8988T (cell line): ENCODE measurements around the gene TFF3.

Experiments
- DNase-seq: peaks from one replicate; pipeline ENCODE4 v3.0.0; 2011

TFF3 gene

DNA sequence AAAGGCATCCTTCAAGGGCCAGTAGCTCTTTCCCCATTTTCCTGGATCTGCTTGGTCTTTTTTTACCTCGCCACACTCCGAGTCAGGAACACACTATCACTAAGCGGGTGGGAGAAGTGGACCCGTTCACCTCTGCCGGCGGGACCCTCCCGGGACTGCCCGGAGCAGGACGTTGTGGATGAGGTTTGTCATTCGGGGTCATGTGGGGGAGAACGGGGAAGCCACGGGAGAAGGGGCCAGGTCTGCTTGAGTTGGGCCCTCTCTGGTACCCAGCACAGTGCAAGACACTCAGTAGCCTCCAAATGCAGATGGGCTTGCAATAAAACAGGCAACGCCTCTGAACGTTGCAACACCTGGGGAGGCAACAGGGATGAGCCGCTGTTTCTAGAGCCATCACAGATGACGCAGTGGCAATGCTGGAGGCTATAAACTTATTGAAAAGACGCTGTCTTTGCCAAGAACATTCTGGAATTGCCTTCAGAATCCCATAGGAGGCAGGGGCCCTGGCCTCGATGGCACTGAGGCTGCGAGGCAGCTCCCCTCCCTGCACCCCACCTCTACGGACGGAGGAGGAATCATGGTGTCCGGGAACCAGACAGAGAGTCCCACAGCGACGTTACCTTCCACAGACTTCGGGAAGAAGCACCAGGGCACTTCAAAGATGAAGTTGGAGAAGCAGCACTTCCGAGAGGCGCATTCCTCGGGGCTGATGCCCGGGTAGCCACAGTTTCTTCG lies 31.8 kb upstream of the TFF3 start:
- DNase-seq: no peak

DNA sequence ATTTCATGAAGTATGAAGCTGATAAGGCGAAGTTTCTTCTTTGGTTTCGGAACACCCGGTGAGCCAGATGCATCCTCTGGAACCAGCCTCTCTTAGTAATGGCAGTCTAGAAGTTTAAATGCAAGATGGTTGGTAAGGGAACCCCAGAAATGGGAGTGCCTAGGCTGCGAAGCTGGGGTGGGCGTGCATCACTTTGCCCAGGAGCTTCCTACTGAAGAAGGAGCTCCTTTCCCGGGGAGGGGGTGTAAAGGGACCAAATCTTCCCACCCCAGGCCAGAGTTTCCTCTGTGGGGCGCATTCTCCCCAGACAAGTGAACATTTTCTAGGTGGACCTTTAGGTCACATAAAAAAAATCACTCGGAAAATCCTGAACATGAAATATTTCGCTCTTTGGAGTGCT lies 31.2 kb upstream of the TFF3 start:
- DNase-seq: no peak

DNA sequence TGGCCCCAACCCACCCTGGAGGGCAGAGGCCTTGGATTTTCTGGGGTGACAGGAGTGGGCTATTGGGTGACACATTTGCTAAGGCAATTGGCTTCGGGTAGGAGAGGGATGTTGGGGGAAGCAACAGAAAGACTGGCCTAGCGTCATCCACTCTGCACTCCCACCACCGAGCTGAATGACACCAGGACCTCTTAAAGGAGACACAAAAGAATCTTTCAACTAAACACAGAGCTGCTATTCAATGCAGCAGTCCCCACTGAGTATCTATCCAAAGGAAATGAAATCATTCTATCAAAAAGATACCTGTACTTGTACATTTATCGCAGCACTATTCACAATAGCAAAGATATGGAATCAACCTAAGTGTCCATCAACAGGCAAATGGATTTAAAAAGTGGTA lies 29.4 kb upstream of the TFF3 start:
- DNase-seq: no peak

- DNase-seq: no peak
Measured at GRCh38 chr21:42343963-42344510, 28.8 kb upstream of the TFF3 start.

- DNase-seq: no peak
Measured at GRCh38 chr21:42343556-42343955, 28.3 kb upstream of the TFF3 start.

GRCh38 chr21:42343101-42343500 lies 27.9 kb upstream of the TFF3 start:
- no peak for DNase-seq

DNA sequence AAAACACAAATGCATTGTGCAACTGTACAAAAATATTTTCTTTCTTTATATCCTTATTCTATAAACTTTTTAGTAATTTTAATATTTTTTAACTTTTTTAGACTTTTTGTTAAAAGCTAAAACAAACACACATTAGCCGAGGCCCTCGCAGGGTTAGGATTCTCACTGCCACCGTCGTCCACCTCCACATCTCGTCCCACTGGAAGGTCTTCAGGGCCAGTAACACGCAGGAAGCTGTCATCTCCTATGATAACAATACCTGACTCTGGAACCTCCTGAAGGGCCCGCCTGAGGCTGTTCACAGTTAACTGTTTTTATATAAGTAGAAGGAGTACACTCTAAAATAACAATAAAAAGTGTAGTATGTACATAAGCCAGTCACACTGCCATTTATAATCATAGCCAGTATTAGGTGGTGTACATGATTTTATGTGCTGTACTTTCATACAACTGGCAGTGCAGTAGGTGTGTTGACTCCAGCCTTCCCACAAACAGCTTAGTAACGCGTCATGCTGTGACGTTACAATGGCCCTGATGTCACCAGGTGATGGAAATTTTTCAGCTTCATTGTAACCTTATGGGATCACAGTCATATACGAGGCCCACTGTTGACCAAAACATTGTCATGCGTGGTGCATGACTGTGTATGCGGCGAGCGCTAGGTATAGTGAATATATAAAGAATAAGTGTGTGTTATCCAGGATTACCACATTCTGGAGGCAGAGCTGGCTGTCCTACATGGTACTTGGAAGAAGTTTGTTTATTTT lies 26.8 kb upstream of the TFF3 start:
- no peak for DNase-seq

DNA sequence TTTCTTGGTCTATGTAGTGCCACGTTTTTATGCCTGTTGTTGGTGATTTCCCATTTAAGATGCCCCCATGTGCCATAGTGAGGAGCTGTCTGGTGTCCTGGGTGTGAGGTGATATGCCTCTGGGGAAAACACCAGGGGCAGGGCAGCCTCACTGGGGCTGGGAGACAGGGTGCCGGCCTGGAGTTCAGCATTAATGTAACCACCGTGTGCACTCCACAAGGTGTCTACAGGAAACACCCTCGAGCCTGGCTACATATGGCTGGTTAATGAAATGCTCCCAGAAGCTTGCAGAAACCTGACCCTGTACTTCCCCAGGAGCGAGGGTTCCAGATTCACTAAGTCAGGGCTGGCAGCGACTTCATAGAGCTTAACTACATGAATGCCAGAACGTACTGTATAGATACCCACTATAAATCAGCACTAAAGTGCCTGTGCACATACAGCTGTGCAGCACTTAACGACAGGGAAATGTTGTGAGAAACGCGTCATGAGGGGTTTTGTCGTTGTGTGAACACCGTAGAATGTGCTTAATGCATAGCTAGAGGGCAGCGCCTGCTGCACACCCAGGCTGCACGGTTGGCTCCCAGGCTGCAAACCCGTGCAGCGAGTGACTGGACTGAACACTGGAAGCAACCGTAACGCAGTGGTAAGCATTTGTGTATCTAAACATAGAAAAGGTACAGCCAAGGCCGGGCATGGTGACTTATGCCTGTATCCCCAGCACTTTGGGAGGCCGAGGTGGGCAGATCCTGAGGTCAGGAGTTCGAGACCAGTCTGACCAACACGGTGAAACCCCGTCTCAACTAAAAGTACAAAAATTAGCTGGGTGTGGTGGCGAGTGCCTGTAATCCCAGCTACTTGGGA lies 25.2 kb upstream of the TFF3 start:
- no peak for DNase-seq

DNA sequence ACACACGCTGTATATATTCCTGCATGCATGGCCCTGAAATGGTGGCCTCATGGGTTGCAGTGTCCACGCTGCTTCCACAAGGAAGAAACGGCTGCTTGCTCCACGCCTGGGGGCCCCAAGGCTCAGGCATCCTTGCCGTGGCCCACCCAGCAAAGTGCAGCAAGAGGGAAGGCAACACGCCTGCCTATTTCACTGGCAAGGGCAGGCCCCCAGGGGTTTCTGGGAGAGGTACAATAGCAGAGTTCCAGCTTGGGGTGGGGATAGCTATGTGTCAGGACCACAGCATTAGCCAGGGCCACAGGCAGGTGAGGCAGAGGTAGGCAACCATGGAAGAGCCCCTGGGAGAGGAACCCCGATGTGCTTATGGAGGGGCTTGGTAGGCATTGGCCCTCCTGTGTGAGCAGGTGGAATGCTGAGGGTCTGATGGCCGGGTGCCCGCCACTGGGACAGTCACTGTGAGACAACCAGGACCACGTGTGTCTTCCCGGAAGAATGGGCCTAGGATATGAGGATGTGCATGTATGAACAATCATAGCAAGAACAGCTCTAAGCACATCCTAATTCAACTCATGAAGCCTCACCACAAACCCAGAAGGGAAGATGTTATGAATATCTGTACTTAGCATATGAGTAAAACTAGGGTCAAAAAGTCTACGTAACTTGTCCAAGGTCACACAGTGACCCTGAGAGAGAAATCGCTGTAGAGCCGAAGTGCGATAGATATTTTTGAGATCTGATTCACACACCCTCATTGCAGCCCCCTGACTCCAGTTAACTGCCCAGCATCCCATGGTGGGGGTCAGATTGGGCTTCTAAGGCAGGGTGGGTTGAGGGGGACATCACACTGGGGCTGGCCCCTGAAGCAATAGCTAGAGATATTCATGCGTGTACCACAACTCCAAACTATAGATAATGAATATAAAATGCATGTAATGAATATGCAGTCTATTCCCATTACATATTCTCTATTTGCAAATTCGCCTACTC lies 23.8 kb upstream of the TFF3 start:
- DNase-seq: no peak

GRCh38 chr21:42337830-42338728 lies 22.9 kb upstream of the TFF3 start:
- no peak for DNase-seq

DNA sequence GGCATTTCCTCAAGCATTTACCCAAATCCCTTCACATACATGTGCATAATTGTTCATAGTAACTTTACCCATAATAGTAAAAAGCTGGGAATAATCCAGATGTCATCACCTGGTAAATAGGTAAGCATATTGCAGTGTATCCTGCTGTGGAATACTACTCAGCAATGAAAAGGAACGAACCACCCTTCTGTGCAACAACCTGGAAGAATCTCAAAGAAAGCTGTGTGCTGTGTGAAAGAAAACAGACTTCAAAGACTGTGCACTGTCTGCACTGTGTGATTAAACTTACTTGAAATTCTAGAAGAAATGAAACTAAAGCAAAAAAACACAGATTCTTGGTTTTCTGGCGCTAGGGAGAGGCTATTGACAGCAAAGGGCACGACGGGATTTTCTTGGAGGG lies 22.1 kb upstream of the TFF3 start:
- no peak for DNase-seq

DNA sequence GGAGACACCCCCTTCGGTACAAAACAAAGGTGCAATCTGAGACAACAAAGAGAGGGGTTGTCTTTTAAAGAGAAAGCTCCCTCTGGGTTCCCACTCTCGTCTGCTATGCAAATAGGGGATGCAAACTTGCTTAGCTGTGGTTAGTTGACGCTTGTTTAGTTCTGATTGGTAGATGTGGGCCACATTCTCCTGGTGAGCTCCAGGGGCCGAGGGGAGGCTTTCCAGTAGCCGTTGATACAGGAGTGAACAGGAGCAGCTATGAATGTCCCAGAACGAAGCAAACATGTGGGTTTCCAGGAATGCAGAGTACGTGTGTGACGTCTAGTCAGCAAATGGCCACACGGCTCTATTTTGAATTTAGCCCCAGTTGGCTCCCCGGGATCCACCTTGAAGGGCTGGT lies 20.8 kb upstream of the TFF3 start:
- DNase-seq: no peak

- DNase-seq: no peak
Measured at GRCh38 chr21:42332557-42333317, 17.5 kb upstream of the TFF3 start.

DNA sequence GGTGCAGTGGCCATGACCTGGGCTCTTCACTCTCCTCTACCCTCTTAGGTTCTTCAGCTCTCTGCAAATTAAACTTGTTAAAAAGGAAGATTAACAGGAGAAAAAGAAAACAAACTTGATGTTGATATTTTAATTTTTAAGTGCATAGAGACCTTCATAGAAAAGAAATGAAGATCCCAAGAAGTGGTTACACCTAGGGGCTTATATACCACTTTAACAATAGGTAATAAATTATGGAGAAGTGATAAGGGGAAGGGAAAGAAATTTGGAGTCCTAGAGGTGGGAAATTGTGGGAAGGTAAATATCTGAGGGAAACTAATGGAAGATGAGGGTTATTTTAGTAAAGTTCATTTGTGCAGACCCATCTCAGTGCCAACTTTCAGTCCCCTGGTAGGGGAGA lies 16.5 kb upstream of the TFF3 start:
- DNase-seq: no peak

- no peak for DNase-seq
Measured at GRCh38 chr21:42330380-42331371, 15.5 kb upstream of the TFF3 start.

DNA sequence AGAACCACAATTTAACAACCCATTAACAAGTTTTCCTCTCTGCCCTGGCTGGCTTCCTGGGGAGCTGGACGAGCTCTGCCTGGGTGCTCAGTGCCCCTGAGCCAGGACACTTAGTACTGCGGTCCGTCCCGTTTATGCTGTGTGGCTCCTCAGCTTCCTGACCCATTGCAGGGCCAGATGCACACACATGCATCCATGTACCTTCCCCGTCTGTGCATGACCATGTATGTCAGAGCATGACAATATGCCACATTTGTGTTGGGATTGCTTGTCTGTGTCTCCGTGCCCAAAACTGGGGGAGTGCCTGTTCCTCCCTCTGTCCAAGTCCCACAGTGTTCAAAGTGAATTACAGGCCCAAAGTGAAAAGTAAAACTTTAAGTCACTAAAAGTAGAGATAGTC lies 9.7 kb upstream of the TFF3 start:
- DNase-seq: no peak

DNA sequence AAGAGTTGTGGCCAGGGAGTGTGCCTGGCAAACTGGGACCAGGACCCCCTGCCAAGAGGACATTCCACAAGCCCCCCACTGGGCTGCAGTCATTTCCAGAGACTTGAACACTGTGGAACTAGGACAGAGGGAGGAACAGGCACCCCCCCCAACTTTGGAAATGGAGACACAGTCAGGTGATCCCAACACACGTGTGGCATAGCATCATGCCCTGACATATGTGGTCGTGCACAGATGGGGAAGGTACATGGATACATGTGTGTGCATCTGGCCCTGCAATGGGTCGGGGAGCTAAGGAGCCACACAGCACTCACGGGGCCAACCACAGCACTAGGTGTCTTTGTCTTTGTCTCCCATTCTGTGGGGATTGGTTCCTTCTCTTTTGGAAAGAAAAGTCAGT lies 6.6 kb upstream of the TFF3 start:
- DNase-seq: no peak

DNA sequence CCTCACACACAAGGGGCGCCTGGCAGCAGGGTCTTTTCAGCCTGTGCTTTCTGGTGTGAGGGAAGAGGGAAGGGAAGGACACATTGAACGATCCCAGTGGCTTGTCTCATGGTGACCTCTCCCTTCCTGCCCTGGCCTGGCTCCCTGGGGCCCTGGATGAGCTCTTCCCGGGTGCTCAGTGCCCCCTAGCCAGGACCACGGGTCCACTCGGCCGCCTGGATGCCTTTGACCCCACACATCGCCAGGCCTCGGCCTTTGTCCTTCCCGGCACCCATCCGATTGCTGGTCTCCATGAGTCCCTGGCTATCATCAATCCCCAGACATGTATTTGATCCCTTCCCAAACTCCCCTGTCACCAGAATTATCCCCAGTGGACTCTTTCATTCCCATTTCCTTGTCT lies 6.0 kb upstream of the TFF3 start:
- DNase-seq: no peak

- DNase-seq: no peak
Measured at GRCh38 chr21:42320791-42321190, 5.6 kb upstream of the TFF3 start.
